PC-3 (cell line): ENCODE measurements around the gene LNPEP. TPM values are rescaled to one million over a fixed set of nuclear protein-coding genes. Genes with fewer than 3 reads are reported as not detected.

Source experiments
- ATAC-seq: fragments of 200-7000 bp; cut with Tn5 transposase; 2 replicates; pipeline ENCODE4 v1.9.1; 2020; ENCODE audit warnings: mild to moderate bottlenecking, moderate library complexity
- BruUV-seq: library from RNA; stranded (reverse); fragments of 400-500 nt; replicated peaks from 2 replicates; lab custom pipeline; 2021; lab: Mats Ljungman, UMichigan
- CTCF ChIA-PET: fragments of 300-600 bp; sonication (Branson Sonifier 250); formaldehyde crosslinking; loops from one replicate; lab custom pipeline; 2022; ENCODE audit warnings: antibody characterized with exemption; lab: Charles Lee
- POLR2A ChIA-PET: fragments of 300-600 bp; sonication (Branson Sonifier 250); formaldehyde crosslinking; loops from one replicate; lab custom pipeline; 2022; ENCODE audit warnings: antibody characterized with exemption; ENCODE audit not compliant: unreplicated experiment; lab: Charles Lee
- DNase-seq: peaks from one replicate; pipeline ENCODE4 v3.0.0-alpha.2; 2015
- H2AFZ ChIP-seq: fragments of 300-600 bp; sonication (generic); 2 replicates; pipeline ENCODE4 v1.6.0; 2016; ENCODE audit warnings: antibody characterized with exemption, low read length
- H3F3A ChIP-seq: fragments of 300-600 bp; sonication (generic); one replicate; pipeline ENCODE4 v1.6.0; 2017; ENCODE audit warnings: antibody characterized with exemption, low read length, control low read depth, mild to moderate bottlenecking; ENCODE audit not compliant: unreplicated experiment
- H3K27ac ChIP-seq: fragments of 300-600 bp; sonication (generic); 2 replicates; pipeline ENCODE4 v1.5.1; 2016; ENCODE audit warnings: mild to moderate bottlenecking, low read length
- H3K27me3 ChIP-seq: fragments of 300-600 bp; sonication (generic); 2 replicates; pipeline ENCODE4 v1.6.1; 2016; ENCODE audit warnings: low read length, mixed read lengths
- H3K36me3 ChIP-seq: fragments of 300-600 bp; sonication (generic); 2 replicates; pipeline ENCODE4 v1.6.1; 2016; ENCODE audit warnings: low read depth, mixed run types, low read length, mixed read lengths
- H3K4me1 ChIP-seq: fragments of 300-600 bp; sonication (generic); 2 replicates; pipeline ENCODE4 v1.5.1; 2016; ENCODE audit warnings: low read length; ENCODE audit not compliant: insufficient read depth
- H3K4me2 ChIP-seq: fragments of 300-600 bp; sonication (generic); 2 replicates; pipeline ENCODE4 v1.6.0; 2016; ENCODE audit warnings: low read length
- H3K4me3 ChIP-seq: fragments of 300-600 bp; sonication (generic); 2 replicates; pipeline ENCODE4 v1.5.1; 2016; ENCODE audit warnings: mild to moderate bottlenecking, low read length, mixed read lengths
- H3K79me2 ChIP-seq: fragments of 300-600 bp; sonication (generic); 2 replicates; pipeline ENCODE4 v1.6.1; 2017; ENCODE audit warnings: low read length, mixed read lengths
- H3K9ac ChIP-seq: fragments of 300-600 bp; sonication (generic); 2 replicates; pipeline ENCODE4 v1.6.0; 2016; ENCODE audit warnings: mild to moderate bottlenecking, low read length
- H3K9me2 ChIP-seq: fragments of 300-600 bp; sonication (generic); replicated peaks from 2 replicates; pipeline ENCODE4 v1.6.1; 2016; ENCODE audit warnings: mixed run types, low read length, mixed read lengths
- H3K9me3 ChIP-seq: fragments of 300-600 bp; sonication (generic); 2 replicates; pipeline ENCODE4 v1.6.1; 2016; ENCODE audit warnings: low read length, mixed read lengths
- H4K20me1 ChIP-seq: fragments of 300-600 bp; sonication (generic); 2 replicates; pipeline ENCODE4 v1.6.1; 2016; ENCODE audit warnings: low read length, mixed read lengths
- CTCF ChIP-seq: fragments of 300-600 bp; sonication (generic); conservative IDR thresholded peaks from 2 replicates; pipeline ENCODE4 v1.5.1; 2017; ENCODE audit warnings: antibody characterized with exemption, low read depth, mild to moderate bottlenecking, low read length
- EZH2 ChIP-seq: fragments of 300-600 bp; sonication (generic); IDR thresholded peaks from one replicate; pipeline ENCODE4 v1.6.1; 2017; ENCODE audit warnings: antibody characterized with exemption, mild to moderate bottlenecking, low read length; ENCODE audit not compliant: unreplicated experiment
- EZH2phosphoT487 ChIP-seq: fragments of 300-600 bp; sonication (generic); IDR thresholded peaks from 2 replicates; pipeline ENCODE4 v1.6.1; 2018; ENCODE audit warnings: mild to moderate bottlenecking, antibody characterized with exemption, low read length, borderline replicate concordance
- intact Hi-C: fragments of 100-400 bp; cut with micrococcal nuclease; formaldehyde crosslinking; loops from 2 replicates; pipeline ENCODE4 v1.9.0; 2023
- total RNA-seq: library from RNA; depleted of rRNA; stranded (reverse); fragments of >200 nt; gene quantifications from 2 replicates; pipeline ENCODE4 v1.2.3, GENCODE V29; 2014

Gene LNPEP
- total RNA-seq, 1 experiment from 2014 or later, result 11.1 TPM

GRCh38 chr5:96934708-96935558 lies 947 bp upstream of the LNPEP start:
- H3K4me3 ChIP-seq, result peak overlapping the region; percentile 76
- no peaks in the 10 kb centered on the region for H4K20me1 ChIP-seq
- H3K9me2 ChIP-seq, result no peaks in the 10 kb centered on the region
- H3K4me1 ChIP-seq, result peaks cover 35% of the 10 kb centered on the region
- H3K79me2 ChIP-seq, result peaks cover 35% of the 10 kb centered on the region
- H3K9ac ChIP-seq, result peak overlapping the region; percentile 84
- intact Hi-C loops, result loop anchor here (1.0 to 5.0 kb wide), 9 partner anchors 11 to 227 kb away; partner anchors contain the start of genes ERAP2 and LIX1
- H3F3A ChIP-seq, result no peaks in the 10 kb centered on the region
- no peaks in the 10 kb centered on the region for H3K27me3 ChIP-seq
- BruUV-seq, result no TSS peak
- no peaks in the 10 kb centered on the region for H3K36me3 ChIP-seq
- peak; percentile 74 for ATAC-seq
- H2AFZ ChIP-seq, result peak overlapping the region; percentile 93
- ChIA-PET POLR2A (no interaction called here), CTCF (no interaction called here)
- TF ChIP-seq EZH2phosphoT487, result no peak
- TF ChIP-seq EZH2, result no peak
- no peak for TF ChIP-seq CTCF
- DNase-seq, result peak; percentile 97
- H3K9me3 ChIP-seq, result no peaks in the 10 kb centered on the region
- peak overlapping the region; percentile 86 for H3K4me2 ChIP-seq
- H3K27ac ChIP-seq, result peak overlapping the region; percentile 86

GRCh38 chr5:96936431-96937320 lies 796 bp downstream of the LNPEP start:
- peak overlapping the region; percentile 76 for H3K4me3 ChIP-seq
- H3F3A ChIP-seq, result no peaks in the 10 kb centered on the region
- peaks cover 47% of the 10 kb centered on the region for H3K79me2 ChIP-seq
- H2AFZ ChIP-seq, result peak overlapping the region; percentile 86
- H4K20me1 ChIP-seq, result no peaks in the 10 kb centered on the region
- ChIA-PET CTCF (interaction anchor here (0.6 to 1.9 kb wide), 2 partner anchors 68 to 184 kb away, joined by 7 to 18 read pairs; no protein-coding TSS in a partner anchor), POLR2A (interaction anchor here (1.0 kb wide), 1 partner anchor 129 kb away, joined by 5 read pairs; the partner anchor contains the start of gene ERAP1)
- H3K36me3 ChIP-seq, result no peaks in the 10 kb centered on the region
- no peaks in the 10 kb centered on the region for H3K9me3 ChIP-seq
- peak; percentile 0; the same call in 1 of the 2 replicates for ATAC-seq
- peaks cover 35% of the 10 kb centered on the region for H3K4me1 ChIP-seq
- peak overlapping the region; percentile 39; the same call in 1 of the 2 replicates for H3K27ac ChIP-seq
- H3K27me3 ChIP-seq, result no peaks in the 10 kb centered on the region
- DNase-seq, result peak; percentile 25
- intact Hi-C loops, result loop anchor here (5.0 kb wide), 3 partner anchors 46 to 226 kb away; no protein-coding TSS in a partner anchor
- no peak for TF ChIP-seq CTCF
- no peak for TF ChIP-seq EZH2phosphoT487
- TF ChIP-seq EZH2, result no peak
- TSS peak; percentile 28 for BruUV-seq
- peak overlapping the region; percentile 86 for H3K4me2 ChIP-seq
- H3K9ac ChIP-seq, result peak overlapping the region; percentile 84
- H3K9me2 ChIP-seq, result no peaks in the 10 kb centered on the region
